Regular cardiac myocyte (primary cell): ENCODE results near the gene ICE1. TPM values are rescaled to one million over a fixed set of nuclear protein-coding genes. Genes with fewer than 3 reads are reported as not detected.

Experiments
- total RNA-seq: library from RNA; depleted of rRNA; stranded (reverse); fragments of >200 nt; gene quantifications from 2 replicates; pipeline ENCODE4 v1.2.3, GENCODE V29; 2014

ICE1 gene, protein sequence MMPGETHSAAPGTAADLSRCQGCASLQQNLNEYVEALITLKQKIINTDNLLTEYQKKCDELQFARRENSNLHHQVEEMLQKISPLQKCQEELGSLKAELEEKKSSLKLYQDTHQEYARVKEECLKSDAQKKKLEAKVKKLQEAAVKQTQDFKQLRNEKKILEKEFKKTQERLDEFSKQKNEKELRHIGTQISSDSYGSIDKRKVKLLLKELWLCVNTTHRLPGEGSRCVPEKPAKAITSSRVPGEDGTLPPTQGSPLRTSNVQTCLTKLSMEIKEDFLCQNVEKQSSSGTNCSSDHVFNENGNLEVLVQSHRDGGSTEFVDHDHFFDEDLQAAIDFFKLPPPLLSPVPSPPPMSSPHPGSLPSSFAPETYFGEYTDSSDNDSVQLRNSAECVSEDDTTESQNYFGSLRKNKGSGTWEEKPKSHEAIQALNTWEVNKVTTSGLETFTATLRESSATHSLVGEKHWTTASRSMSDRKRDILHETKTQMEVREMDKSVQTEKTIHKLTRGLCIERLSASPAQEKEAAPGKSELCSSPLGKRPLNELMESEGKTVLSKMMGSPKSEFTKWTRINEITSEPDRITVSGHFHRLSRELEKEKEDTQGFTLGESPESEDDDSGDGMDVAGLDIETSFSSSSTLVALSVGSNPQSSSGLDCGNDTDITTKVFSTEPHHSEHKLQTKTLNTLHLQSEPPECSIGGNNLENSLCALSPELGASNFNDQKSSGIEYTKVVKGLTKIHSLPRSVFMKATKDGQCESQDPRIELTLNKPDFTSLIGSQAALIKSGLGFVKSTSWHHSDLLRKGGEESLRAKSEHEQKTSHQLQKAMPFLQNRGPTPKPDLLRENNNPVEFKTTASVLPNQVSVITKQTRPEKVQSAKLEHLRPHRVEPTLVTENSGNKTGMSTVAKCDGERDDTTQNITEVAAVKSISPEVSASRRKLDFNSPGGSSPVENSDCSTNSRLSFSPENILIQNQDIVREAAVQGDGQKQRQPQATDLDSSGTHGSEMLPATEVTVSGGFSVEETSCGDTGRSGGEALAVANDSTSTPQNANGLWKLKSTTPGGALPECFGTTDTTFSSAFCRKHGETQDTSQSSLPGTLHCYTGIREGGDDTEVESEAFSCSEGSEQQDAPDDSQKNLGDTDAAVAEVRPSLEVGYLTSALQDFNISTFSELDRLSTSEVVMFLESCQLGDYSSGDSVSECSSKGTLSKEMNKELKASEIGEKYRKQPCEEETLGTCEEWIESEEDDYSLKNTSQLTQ (N-terminal part only)
- total RNA-seq: 21.7 and 24.0 TPM in 2 replicates

GRCh38 chr5:5421961-5422818 is at the start of gene ICE1:
ICE1 (plus strand) TSS chr5:5422677; CDS start chr5:5422916, 239 bp downstream.

